GM12878 (cell line): ENCODE results near the gene PLEKHA7. TPM values are rescaled to one million over a fixed set of nuclear protein-coding genes. Genes with fewer than 3 reads are reported as not detected.
A peak's percentile ranks its signal among the peaks of the same experiment; 100 is the strongest.

Experiments used
- ATAC-seq: fragments of 200-7000 bp; cut with Tn5 transposase; 3 replicates; pipeline ENCODE4 v1.9.1; 2020; ENCODE audit warnings: mild to moderate bottlenecking, moderate library complexity
- Bru-seq: library from RNA; stranded (reverse); fragments of 400-500 nt; gene quantifications from one replicate; lab custom pipeline; 2021; lab: Mats Ljungman, UMichigan
- BruChase-seq, 2 experiments: library from RNA; stranded (reverse); fragments of 400-500 nt; gene quantifications; one replicate each; lab custom pipeline; 2021; lab: Mats Ljungman, UMichigan
- BruUV-seq: library from RNA; stranded (reverse); fragments of 400-500 nt; replicated peaks from 2 replicates; lab custom pipeline; 2021; lab: Mats Ljungman, UMichigan
- CTCF ChIA-PET: fragments of 300-600 bp; sonication (Branson Sonifier 250); formaldehyde crosslinking; extraction: SDS; loops from one replicate; lab custom pipeline; 2021; ENCODE audit warnings: inconsistent platforms; lab: Yijun Ruan, JAX
- POLR2A ChIA-PET: fragments of 350-600 bp; formaldehyde crosslinking; extraction: SDS; loops from one replicate; lab custom pipeline; 2021; ENCODE audit warnings: inconsistent platforms; lab: Charles Lee
- RAD21 ChIA-PET: fragments of 300-600 bp; sonication (Branson Sonifier 250); formaldehyde crosslinking; loops from one replicate; lab custom pipeline; 2023; ENCODE audit warnings: antibody characterized with exemption; ENCODE audit not compliant: unreplicated experiment; lab: Charles Lee
- SMC1A ChIA-PET: fragments of 300-600 bp; sonication (Branson Sonifier 250); formaldehyde crosslinking; loops from one replicate; lab custom pipeline; 2023; ENCODE audit not compliant: unreplicated experiment, uncharacterized antibody; lab: Charles Lee
- DNase-seq: peaks from one replicate; pipeline ENCODE4 v3.0.0-alpha.2; 2011; ENCODE audit warnings: low read depth, low spot score
- FAIRE-seq: peaks from 3 replicates; lab custom pipeline; 2011; peaks lifted over from hg19 to GRCh38; lab: Jason Lieb, UNC
- H2AFZ ChIP-seq: 2 replicates; pipeline ENCODE4 v1.6.0; 2011; ENCODE audit warnings: low read depth, low read length, control low read depth; ENCODE audit not compliant: control insufficient read depth
- H3K27ac ChIP-seq: 2 replicates; pipeline ENCODE4 v1.5.1; 2011; ENCODE audit warnings: control low read depth; ENCODE audit not compliant: control insufficient read depth, insufficient read depth
- H3K27me3 ChIP-seq, 2 experiments: replicated peaks in 1 of 2; 2 replicates each; pipeline versions ENCODE4 v1.6.0 to v1.6.1; 2011; ENCODE audit warnings: low read length in 1 of 2; ENCODE audit not compliant: control insufficient read depth in 2 of 2, insufficient read depth in 2 of 2
- H3K36me3 ChIP-seq, 2 experiments: 2 replicates each; pipeline ENCODE4 v1.5.1; 2011; ENCODE audit warnings: low read length in 1 of 2; ENCODE audit not compliant: control insufficient read depth in 2 of 2, insufficient read depth in 2 of 2
- H3K4me1 ChIP-seq: 2 replicates; pipeline ENCODE4 v1.6.1; 2011; ENCODE audit warnings: mild to moderate bottlenecking, low read length, moderate library complexity, mixed read lengths; ENCODE audit not compliant: control insufficient read depth, insufficient read depth
- H3K4me2 ChIP-seq: 2 replicates; pipeline ENCODE4 v1.6.0; 2011; ENCODE audit warnings: control low read depth; ENCODE audit not compliant: control insufficient read depth, insufficient read depth
- H3K4me3 ChIP-seq: fragments of 200-600 bp; sonication (generic); 2 replicates; pipeline ENCODE4 v1.5.1; 2016
- H3K79me2 ChIP-seq: 2 replicates; pipeline ENCODE4 v1.6.0; 2011; ENCODE audit warnings: low read length; ENCODE audit not compliant: control insufficient read depth, insufficient read depth
- H3K9ac ChIP-seq: 2 replicates; pipeline ENCODE4 v1.8.0; 2011; ENCODE audit warnings: low read length, control low read depth, mixed read lengths; ENCODE audit not compliant: control insufficient read depth, insufficient read depth
- H3K9me3 ChIP-seq: replicated peaks from 3 replicates; pipeline ENCODE4 v1.5.1; 2011; ENCODE audit warnings: mild to moderate bottlenecking, low read length; ENCODE audit not compliant: control insufficient read depth, insufficient read depth
- H4K20me1 ChIP-seq: 2 replicates; pipeline ENCODE4 v1.6.0; 2011; ENCODE audit not compliant: control insufficient read depth, insufficient read depth
- EGR1 ChIP-seq, 2 experiments: IDR thresholded peaks; 1 replicate in 1 of 2; 2 replicates in 1 of 2; pipeline ENCODE4 v1.6.1; 2011 to 2012; ENCODE audit warnings: low read depth in 2 of 2, low read length in 2 of 2, borderline replicate concordance in 1 of 2, mild to moderate bottlenecking in 1 of 2, moderate library complexity in 1 of 2
- NBN ChIP-seq: fragments of 450-650 bp; IDR thresholded peaks from 2 replicates; pipeline ENCODE4 v1.6.1; 2016
- SUZ12 ChIP-seq: fragments of 200-600 bp; sonication (generic); IDR thresholded peaks from one replicate; pipeline ENCODE4 v1.6.1; 2018; ENCODE audit warnings: antibody characterized with exemption, mild to moderate bottlenecking; ENCODE audit not compliant: unreplicated experiment
- ZBTB4 ChIP-seq: fragments of 450-650 bp; formaldehyde crosslinking; IDR thresholded peaks from 2 replicates; pipeline ENCODE4 v1.4.0; 2022; ENCODE audit warnings: mild to moderate bottlenecking, moderate library complexity
- WGBS: methylation state at CpG from one replicate; pipeline ENCODE4 v1.1.6; 2016; ENCODE audit warnings: low lambda C conversion rate; ENCODE audit not compliant: insufficient replicate concordance, insufficient coverage; ENCODE audit errors: missing lambda C conversion rate; 5-methylcytosine and 5-hydroxymethylcytosine counted together
- in situ Hi-C: fragments of 300-500 bp; cut with MboI; formaldehyde crosslinking; loops from 9 replicates; pipeline ENCODE4 v1.14.3; 2018; ENCODE audit warnings: mixed read lengths
- intact Hi-C: fragments of 100-400 bp; cut with micrococcal nuclease; formaldehyde crosslinking; loops from one replicate; pipeline ENCODE4 v1.14.2; 2022; ENCODE audit not compliant: unreplicated experiment
- long read RNA-seq, 2 experiments: library from polyadenylated mRNA; unstranded; transcript quantifications; one replicate each; pipeline ENCODE4 v2.0.0, GENCODE V29; 2019 to 2020
- polyA minus RNA-seq, 3 experiments: library from RNA; depleted of rRNA, polyadenylated mRNA; stranded (reverse); fragments of >200 nt; gene quantifications; 2 replicates each; pipeline ENCODE4 v1.2.3, GENCODE V29; 2011
- polyA plus RNA-seq, 11 experiments: library from polyadenylated mRNA; depleted of rRNA in 4 of 11; unstranded in 6 of 11; stranded (reverse) in 5 of 11; fragments of >200 nt; fragmentation: Nextera tagmentation in 4 of 11; fragmentation: Illumina TruSeq in 1 of 11; extraction: Ambion mirVana in 4 of 11; extraction: Trizol in 1 of 11; gene quantifications; 1 replicate in 1 of 11; 2 replicates in 10 of 11; pipeline versions ENCODE4 v1.2.1 to v1.2.3, GENCODE V29; 2011 to 2016; ENCODE audit warnings: inconsistent platforms in 2 of 11, missing spikeins in 2 of 11, low read depth in 1 of 11
- total RNA-seq, 4 experiments: library from RNA; depleted of rRNA in 3 of 4; stranded (reverse); fragments of >200 nt in 3 of 4; fragmentation: Illumina TruSeq in 1 of 4; extraction: Trizol in 1 of 4; gene quantifications; 2 replicates each; pipeline versions ENCODE4 v1.2.1 to v1.2.3, GENCODE V29; 2013 to 2021

The PLEKHA7 gene
- 4.2 and 4.5 TPM in 2 replicates for total RNA-seq (2013; cell fraction: nucleolus; rRNA removed)
- 2.2 and 3.6 TPM in 2 replicates for total RNA-seq (2014; rRNA removed)
- 2.2 and 3.1 TPM in 2 replicates for total RNA-seq (2014; rRNA removed; fragmentation: Illumina TruSeq; extraction: Trizol)
- total RNA-seq (2021): 4.5 and 5.3 TPM in 2 replicates
- polyA plus RNA-seq (2011; ENCODE audit: low read depth): 1.1 TPM
- polyA plus RNA-seq (2011; rRNA removed): 1.4 and 1.9 TPM in 2 replicates
- polyA plus RNA-seq (2011; cell fraction: cytosol; rRNA removed): 1.1 TPM in 2 replicates
- polyA plus RNA-seq (2011; cell fraction: nucleus; rRNA removed): 2.3 and 3.3 TPM in 2 replicates
- polyA plus RNA-seq (2012): 1.5 and 2.0 TPM in 2 replicates
- 2.8 and 4.1 TPM in 2 replicates for polyA plus RNA-seq (2014; fragmentation: Illumina TruSeq; extraction: Trizol)
- under 1 TPM; 0.45 to 0.57 TPM for polyA plus RNA-seq (2014; fragmentation: Nextera tagmentation; extraction: Ambion mirVana)
- polyA plus RNA-seq (2014; rRNA removed): 3.9 and 5.1 TPM in 2 replicates
- 1 to 10 TPM; 1.1 to 1.7 TPM for polyA plus RNA-seq (2016; fragmentation: Nextera tagmentation; extraction: Ambion mirVana)
- 1.3 and 1.8 TPM in 2 replicates for polyA minus RNA-seq (2011; rRNA and poly(A)+ RNA removed)
- 0.21 TPM in 1 of 2 replicates, not detected in the other for polyA minus RNA-seq (2011; cell fraction: cytosol; rRNA and poly(A)+ RNA removed)
- polyA minus RNA-seq (2011; cell fraction: nucleus; rRNA and poly(A)+ RNA removed): 1.5 and 2.9 TPM in 2 replicates
- Bru-seq, nascent RNA: percentile 31 among the genes with signal in this experiment
- BruChase-seq, experiment 1, labeled RNA remaining after a 6-hour chase: percentile 24 among the genes with signal in this experiment
- BruChase-seq, experiment 2, labeled RNA remaining after a 2-hour chase: percentile 28 among the genes with signal in this experiment
- long read RNA-seq, experiment 1: 0 reads
- long read RNA-seq, experiment 2, partial matches to known transcripts: 0 of 2 reads
- long read RNA-seq, experiment 2, other reads (novel, unspliced or antisense): 2 of 2 reads

DNA sequence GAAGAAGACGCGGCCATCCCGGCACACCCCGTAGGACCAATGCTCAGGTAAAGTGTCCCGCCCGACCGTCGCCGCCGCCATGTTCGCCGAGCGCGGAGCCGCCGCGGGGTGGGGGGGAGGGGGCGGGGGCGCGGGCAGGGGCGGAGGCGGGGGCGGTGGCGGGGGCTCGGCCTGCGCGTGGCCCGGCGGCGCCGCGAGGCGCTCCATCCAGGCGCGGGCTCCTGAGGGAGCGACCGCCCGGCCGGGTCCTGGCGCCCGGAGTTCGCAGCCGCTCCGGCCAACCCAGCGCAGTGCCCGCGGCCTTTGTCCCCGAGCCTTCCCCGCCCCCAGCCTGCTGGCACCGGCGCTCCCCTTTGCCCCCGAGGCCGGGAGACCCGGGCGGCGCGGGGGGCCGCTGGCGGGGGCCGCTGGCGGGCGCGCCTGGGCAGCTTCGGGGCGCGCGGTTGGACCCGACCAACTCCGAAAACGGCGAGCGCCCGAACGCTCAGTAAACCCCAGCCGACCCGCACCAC lies at the start of gene PLEKHA7:
Gene PLEKHA7, minus strand, starts transcription at position 94 of the 512 bp plus-strand sequence. Its CDS starts 13 bp downstream, at position 81.
- peaks cover 7 to 15% of the 10 kb centered on the region in 2 experiments for H3K27me3 ChIP-seq
- no peaks in the 10 kb centered on the region for H3K79me2 ChIP-seq
- CTCF ChIA-PET: interaction anchor here (0.6 to 1.0 kb wide), 3 partner anchors 35 to 208 kb away, joined by 3 read pairs; no protein-coding TSS in a partner anchor
- intact Hi-C loops: no loop called here
- no peak within 1 kb of the TSS for H3K27ac ChIP-seq
- WGBS: 2% methylated on average over 24 of the region's 76 CpGs
- DNase-seq: no peak
- no peaks in the 10 kb centered on the region for H3K9me3 ChIP-seq
- no peaks in the 10 kb centered on the region for H3K4me1 ChIP-seq
- RAD21 ChIA-PET: no interaction called here
- peak within 1 kb of the TSS; percentile 50; the same call in 1 of the 2 replicates for H3K4me3 ChIP-seq
- peak within 1 kb of the TSS; percentile 71 for H2AFZ ChIP-seq
- SMC1A ChIA-PET: no interaction called here
- no TSS peak for BruUV-seq
- POLR2A ChIA-PET: no interaction called here
- FAIRE-seq: no peak
- no peaks in the 10 kb centered on the region for H4K20me1 ChIP-seq
- H3K4me2 ChIP-seq: peak within 1 kb of the TSS; percentile 84
- peak; percentile 85 for TF ChIP-seq SUZ12
- no peak for TF ChIP-seq NBN
- no peak for TF ChIP-seq ZBTB4 (CRISPR knock-in tag)
- TF ChIP-seq EGR1 (IDR thresholded peaks at IDR 0.05; ENCODE audit: borderline replicate concordance in 1 of 2, low read depth in 2 of 2, low read length in 2 of 2): peak in 1 of 2 experiments; percentile 3; a peak in 1 of 3 replicates
- no peaks in the 10 kb centered on the region for H3K36me3 ChIP-seq
- in situ Hi-C loops: no loop called here
- no peak for ATAC-seq
- H3K9ac ChIP-seq: peak within 1 kb of the TSS; percentile 20; the same call in 1 of the 2 replicates
